Ovary (tissue), 3 donors: Measurements from ENCODE around the gene KCNN3.

ENCODE experiments used
- CTCF ChIP-seq, 3 donors: fragments of 450-650 bp in 2 of 3; fragments of 200-600 bp in 1 of 3; IDR thresholded peaks; one replicate each; pipeline versions ENCODE4 v1.5.1 to v1.8.0; 2016 to 2022; ENCODE audit warnings: antibody characterized with exemption in 3 of 3, mild to moderate bottlenecking in 1 of 3
- EP300 ChIP-seq: sonication (generic); formaldehyde crosslinking; IDR thresholded peaks from one replicate; pipeline ENCODE4 v1.6.1; 2017; ENCODE audit warnings: antibody characterized with exemption
- POLR2A ChIP-seq: fragments of 450-650 bp; IDR thresholded peaks from one replicate; pipeline ENCODE4 v1.6.1; 2017; ENCODE audit warnings: antibody characterized with exemption, mild to moderate bottlenecking, moderate library complexity
- donor health status: DM: no; HTN: no; CAD: no.

- TF ChIP-seq CTCF (IDR thresholded peaks at IDR 0.05) (no peak), POLR2A (no peak), EP300 (no peak)
Measured at GRCh38 chr1:154806333-154806732, 63.7 kb downstream of the KCNN3 start.
